Measurements from ENCODE around the gene RFLNA.

RFLNA gene

DNA sequence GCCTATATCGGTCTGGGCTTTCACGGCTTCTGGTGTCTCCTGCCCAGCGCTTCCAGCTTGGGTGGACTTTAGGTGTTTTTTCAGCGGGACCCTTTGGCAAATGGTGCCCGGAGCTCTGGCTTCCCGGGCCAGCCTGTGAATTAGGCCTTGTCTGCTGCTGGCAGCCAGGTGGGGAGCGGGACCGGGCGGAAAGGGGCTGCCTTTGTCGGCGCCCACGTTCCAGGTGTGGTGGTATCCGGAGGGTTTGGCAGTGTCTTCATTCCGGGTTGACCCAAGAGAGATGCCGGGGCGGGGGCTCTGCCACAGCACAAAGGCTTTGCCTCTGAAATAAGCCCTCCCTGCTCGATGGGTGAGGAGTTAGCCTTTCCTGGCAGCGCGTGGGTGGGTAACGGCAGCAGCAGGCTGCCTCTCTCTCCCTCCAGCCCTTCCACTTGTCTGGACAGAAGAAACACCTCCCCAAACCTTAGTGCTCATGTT lies 9.5 kb downstream of the RFLNA start:
- DNase-seq, result no peak

DNA sequence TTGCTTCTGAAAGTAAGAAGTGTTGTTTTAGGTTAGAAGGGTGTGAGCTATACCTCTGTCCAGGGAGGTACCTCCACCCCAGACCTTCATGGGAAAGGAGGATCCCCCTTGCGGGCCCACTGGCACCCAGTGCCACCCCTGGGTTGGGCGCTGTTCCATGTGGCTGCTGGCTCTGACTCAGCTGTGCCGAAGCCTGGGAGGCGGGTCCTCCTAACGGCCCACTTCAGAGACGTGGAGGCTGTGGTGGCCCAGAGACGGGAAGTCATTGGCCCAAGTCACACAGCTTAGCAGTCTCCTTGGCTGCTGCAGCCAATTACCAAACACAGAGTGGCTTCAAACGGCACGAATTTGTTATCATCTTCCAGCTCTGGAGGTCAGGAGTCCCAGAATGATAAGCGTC lies 10.2 kb downstream of the RFLNA start:
- DNase-seq, result no peak

DNA sequence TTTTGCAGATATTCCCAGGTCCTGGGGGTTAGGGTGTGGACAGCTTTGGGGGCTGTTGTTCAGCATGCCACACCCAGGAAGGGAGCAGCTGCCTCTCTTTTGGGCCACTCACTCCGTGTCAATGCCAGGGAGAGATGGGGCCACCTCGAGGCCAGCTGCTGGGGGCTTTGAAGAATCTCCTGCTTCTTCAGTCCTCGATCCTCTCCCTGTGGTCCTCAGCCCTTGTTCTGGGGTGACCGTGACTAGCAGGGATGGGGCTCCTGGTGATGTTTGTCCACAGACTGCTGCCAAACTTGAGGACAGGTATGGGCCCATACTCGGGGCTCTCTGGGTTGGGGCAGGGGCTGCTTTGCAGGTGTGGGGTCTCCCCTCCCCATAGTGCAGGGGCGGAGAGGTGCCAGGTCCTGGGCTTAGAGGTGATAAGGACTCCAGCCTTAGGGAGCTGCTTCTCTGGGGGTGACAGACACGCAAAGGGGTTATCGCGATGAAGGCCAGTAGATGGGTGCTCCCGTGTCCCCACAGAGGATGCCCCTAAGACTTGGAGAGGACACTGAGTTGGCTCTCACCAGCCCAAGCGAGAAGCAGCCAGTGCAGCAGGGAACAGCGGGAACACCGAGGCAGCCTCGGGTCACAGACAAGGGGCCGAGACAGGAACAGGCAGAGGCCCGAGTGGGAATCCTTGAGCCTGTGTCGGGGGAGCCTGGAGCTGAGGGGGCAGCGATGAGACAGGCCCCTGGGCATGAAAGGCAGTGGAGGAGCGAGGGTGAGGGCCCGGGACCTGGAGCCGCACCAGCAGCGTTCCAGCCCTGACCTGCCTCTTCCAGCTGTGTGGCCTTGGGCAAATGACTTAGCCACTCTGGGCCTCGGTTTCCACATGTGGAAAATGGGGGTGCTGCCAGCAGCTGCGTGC lies 11.1 kb downstream of the RFLNA start:
- no peak for DNase-seq

DNA sequence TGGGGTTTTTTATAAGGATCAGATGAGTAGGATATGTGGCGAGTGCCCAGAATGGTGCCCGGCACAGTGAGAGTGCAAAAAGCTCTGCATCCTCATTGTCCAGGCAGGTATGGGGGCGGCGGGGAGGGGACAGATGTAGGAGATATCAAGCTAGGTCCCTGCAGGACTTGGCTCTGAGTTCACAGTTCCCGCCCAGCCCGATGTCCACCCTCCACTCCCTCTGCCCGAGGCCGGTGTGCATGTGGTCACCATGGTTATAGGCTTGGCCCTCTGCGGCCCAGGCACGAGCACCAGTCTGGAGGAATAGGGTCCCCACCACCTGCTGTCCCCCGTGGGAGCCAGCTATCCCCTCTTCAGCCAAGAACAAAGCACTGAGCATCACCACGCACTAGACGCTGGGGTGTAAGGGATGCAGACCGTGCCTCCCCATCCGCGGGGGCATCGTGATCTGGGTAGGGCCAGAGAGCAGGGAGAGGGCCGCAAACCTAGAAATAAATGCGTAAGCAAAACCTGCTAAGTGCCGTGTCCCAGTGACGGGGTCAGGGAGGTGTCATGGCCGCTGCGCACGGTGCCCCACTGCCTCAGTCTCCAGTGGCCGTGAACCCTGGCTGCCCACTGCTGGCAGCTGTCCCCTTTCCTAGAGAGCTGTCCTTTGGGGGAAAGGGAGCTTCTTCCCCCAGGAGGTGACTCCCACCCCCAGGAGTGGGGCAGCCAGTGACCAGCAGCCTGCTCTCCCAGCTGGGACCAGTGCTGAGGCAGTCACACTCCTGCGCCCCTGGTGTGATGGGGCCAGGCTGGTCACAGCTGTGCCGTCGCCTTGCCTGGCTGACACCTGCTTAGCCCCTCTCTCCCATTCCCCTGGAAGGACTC lies 12.0 kb downstream of the RFLNA start:
- DNase-seq, result no peak

DNA sequence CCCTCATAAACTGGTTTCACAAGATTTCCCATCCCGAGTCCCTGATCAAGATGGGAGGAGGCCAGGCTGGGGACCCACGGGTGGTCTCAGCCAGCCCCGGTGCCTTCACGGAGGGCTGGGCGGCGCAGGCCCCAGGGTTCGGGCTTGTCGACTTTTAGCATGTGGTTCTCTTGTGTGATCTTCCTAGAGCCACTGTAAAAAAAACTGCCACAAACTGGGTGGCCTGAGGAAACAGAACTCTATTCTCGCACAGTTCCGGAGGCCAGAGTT lies 12.6 kb downstream of the RFLNA start:
- DNase-seq, result no peak

DNA sequence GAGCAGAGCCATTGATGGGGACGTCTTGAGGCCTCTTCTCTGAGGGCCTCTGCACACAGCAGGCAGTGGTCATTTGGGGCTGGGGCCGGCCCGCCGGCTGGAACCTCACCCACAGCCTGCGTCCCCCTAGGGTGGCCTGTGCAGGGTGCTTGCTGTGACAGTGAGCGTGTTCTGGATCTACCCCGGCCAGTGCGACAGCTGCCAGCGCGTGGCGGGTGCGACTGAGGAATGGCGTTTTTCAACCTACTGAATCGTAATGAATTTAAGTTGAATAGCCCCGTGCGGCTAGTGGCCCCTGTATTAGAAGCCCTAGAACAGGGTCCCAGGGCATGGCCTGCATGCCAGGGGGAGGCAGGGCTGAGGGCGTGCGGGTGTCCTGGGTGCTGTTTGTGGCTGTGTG lies 13.8 kb downstream of the RFLNA start:
- no peak for DNase-seq

DNA sequence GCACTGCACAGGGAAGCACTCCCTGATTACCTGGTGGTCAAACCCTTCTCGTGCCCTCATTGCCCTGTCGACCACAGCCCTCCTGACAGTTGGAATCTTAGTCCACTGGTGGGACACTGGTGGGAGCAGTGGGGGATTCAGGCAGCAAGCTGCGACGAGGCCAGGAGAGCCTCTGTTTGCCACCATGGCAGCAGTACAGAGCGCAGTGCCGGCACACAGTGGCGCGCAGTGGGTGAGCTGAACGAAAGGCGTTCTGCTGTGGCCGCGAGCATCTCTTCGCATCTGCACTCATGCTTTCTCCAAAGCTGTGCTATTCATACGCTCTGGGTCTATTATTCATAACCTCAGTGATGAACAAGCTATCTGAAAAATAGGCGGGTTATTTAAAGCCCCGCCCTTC lies 14.3 kb downstream of the RFLNA start:
- no peak for DNase-seq

DNA sequence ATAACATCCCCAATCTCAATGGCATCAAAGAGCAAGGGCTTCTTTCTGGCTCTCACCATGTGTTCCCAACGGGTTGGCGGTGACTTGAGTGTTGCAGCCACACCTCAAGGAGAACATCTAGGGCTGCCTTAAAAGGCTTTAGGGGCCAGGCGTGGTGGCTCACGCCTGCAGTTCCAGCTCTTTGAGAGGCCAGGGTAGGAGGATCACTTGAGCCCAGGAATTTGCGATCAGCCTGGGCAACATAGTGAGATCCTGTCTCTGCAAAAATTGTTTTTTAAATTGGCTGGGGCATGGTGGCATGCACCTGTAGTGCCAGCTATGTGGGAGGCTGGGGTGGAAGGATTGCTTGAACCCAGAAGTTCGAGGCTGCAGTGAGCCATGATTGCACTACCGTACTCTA lies 14.9 kb downstream of the RFLNA start:
- no peak for DNase-seq

DNA sequence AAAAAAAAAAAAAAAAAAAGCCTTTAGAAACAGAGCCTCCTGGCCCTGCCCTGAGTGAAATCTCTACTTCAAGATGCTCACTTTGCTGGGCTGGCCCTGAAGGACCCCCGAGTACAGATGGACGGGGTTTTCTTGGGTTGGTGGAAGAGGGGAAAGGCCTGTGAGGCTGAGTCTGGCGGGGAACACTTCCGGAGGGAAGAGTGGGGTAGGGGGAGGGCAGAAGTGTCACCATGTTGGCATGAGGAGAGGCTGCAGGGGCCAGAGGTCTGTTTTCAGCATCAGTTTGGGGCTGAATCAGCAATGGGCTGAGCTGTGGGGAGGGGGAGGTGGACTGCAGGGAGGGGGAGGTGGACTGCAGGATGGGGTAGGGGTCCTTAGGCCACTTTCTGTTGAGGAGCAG lies 15.3 kb downstream of the RFLNA start:
- DNase-seq, result no peak

DNA sequence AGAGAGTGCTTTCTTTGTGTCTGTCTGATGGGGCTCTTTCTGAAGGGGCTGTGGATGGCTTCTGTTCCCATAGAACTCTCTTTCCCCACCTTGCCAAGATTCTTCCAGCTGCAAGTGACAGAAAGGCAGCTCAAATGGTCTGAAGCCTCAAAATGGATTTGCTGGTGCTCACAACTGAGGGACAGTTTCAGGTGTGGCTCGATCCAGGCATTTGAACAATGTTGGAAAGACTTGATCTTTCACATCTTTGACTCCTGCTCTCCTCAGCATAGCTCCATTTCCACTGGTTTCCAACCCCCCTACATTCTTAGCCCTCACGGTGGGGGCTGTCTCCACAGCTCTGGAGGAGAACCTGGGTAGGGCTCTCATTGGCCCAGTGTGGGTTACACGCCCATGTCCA lies 15.9 kb downstream of the RFLNA start:
- no peak for DNase-seq

DNA sequence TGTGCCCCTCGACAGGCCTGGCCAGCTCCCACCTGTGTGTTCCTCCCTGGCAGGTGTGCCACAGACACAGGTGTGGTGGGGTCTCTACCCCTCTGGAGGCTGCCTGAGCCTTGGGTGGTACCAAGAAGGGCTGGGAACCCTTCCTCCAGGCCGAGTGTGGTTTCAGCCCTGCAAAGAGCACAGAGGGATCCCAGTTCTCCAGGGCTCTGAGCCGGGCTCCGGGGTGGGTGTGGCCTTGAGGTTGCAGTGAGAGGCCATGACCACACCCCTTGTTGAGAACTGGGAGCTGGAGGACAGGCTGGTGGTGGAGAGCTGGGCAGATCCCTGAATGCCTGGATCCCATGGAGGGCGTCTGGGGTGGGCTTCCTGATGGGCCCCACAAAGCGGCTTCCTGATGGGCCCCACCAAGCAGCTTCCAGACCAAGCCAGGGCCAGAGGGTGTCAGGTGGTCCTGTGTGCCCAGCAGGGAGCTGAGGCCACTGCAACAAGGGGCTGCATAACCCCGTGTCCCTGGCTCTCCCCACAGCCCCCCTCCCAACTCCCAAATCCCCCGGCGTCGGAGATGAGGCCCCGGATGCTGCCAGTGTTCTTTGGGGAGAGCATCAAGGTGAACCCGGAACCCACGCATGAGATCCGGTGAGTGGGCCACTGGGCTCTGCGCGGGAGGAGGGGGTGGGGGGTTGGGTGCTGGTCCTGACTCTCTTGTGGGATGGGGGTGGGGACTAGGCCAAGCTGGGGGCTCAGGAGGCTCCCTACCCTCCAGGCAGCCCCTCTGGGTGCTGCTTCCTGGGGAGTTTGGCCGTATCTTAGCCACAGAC lies 16.6 kb downstream of the RFLNA start:
- DNase-seq, result no peak

DNA sequence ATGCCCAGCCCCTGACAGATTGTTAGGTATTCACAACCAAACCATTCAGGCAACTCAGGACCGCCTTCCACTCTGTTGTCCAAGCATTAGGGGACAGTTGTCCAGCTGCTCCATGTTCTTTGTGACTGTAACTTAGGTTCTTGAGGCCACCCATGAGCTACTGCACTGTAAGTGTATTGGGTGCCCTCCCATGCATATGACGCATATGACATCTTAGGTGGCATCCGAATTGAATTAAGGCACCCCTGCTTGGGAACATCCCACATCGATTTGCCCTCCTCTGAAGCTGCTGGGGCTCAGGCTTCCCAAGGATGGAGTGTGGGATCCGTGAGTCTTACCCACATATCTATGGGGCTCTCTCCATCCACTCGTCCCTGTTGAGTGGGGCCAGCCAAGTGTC lies 17.7 kb downstream of the RFLNA start:
- no peak for DNase-seq

DNA sequence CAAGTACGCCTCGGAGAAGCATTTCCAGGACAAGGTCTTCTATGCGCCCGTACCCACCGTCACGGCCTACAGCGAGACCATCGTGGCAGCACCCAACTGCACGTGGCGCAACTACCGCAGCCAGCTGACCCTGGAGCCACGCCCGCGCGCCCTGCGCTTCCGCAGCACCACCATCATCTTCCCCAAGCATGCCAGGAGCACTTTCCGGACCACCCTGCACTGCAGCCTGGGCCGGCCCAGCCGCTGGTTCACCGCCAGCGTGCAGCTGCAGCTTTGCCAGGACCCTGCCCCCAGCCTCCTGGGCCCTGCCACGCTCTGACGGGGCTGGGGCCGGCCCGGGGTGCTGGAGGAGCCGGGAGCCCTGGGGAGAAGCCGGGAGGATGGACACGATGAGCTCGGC lies 19.3 kb downstream of the RFLNA start:
- DNase-seq, result no peak

DNA sequence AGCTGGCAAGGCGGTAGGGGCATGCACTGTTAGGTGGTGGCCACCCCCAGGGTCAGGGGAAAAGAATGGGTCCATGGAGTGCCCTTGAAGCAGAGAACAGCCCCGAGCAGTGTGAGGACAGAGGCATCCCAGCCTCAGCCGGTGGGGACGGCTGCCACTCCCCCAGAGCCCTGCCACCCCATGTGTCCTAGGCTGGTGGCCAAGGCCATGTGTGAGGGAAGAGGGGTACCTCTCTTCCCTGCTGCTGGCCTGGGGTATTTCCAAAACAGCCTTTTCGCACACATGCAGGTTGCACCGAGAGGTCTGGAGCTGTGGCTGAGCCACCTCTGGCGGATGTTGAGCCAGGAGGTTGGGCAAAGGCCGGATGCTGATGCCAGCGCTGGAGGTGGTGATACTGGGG lies 19.9 kb downstream of the RFLNA start:
- no peak for DNase-seq

DNA sequence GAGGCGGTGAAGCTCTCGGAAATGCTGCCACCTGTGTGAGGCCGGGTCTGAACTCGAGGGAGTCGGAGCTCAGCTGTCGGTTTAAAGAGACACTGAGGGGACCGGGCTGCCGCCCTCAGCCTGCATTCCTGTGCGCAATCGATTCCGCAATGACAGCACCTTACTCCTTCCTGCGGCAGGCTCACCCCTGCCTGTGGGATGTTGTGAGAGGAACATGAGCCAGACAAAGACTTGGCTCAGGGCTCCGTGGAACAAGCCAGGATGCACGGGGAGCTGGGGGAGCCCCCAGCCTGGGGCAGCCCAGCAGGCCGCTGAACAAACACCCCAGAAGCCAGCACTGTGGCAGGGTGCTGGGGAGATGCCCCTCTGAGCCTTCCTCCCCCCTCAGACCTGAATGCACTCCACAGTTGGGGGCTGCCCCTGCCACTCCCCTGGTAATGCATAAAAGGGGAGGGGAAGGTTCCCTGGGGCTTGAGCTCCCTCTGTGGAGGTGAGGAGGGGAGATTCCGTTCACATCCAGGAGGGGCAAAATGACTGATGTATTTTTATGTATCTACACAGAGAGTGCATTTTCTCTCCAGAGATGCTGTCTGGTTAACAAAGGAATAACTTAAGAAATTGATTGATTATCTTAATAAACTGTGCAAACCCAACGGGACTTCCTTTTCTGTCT lies 20.6 kb downstream of the RFLNA start:
- DNase-seq, result no peak

DNA sequence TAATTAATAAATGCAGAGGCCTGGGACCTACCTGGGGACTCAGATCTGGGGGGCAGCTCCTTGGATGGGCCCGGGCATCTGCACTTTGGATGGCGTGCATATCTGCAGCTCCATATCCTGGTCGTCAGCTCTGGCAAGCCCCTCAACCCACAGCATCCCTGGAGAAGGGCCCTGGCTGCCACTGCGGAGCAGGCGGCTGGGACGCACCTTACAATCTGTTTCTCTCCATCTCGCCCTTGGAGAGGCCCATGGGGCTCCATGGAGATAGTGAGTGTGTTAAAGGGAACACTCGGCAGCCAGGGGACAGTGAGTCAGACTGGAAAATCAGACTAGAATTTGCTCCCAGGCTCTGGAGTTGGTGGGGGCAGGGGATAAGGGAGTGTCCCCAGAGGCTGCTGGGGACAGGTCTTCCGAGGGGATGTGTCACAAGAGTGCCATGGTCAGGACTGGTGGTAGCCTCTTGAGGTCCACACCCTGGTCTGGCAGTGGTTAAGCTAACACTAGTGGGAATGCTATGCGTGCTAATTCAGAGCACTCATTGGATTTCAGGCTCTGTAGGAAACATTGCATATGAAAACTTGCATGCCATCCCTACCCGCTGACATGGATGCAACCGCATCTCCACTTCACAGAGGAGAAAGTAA lies 21.5 kb downstream of the RFLNA start:
- no peak for DNase-seq

DNA sequence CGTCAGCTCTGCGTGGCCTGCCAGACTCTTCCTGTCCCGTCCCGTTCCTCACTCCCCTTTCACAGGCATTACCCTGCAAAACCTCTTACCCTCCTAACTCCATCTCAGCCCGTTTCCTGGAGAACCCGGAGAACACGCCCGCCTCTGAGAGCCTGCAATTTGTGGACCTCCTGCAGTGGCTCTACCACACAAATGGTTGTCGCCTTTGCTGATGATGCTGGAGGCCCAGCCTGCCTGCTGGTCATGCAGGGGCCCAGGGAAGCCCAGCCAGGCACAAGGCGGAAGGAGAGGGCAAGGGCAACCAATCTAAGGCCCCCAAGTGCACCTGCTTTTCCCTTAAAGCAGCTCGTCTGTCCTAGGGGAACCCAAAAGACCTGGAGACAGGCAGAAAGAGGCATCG lies 22.5 kb downstream of the RFLNA start:
- DNase-seq, result no peak

DNA sequence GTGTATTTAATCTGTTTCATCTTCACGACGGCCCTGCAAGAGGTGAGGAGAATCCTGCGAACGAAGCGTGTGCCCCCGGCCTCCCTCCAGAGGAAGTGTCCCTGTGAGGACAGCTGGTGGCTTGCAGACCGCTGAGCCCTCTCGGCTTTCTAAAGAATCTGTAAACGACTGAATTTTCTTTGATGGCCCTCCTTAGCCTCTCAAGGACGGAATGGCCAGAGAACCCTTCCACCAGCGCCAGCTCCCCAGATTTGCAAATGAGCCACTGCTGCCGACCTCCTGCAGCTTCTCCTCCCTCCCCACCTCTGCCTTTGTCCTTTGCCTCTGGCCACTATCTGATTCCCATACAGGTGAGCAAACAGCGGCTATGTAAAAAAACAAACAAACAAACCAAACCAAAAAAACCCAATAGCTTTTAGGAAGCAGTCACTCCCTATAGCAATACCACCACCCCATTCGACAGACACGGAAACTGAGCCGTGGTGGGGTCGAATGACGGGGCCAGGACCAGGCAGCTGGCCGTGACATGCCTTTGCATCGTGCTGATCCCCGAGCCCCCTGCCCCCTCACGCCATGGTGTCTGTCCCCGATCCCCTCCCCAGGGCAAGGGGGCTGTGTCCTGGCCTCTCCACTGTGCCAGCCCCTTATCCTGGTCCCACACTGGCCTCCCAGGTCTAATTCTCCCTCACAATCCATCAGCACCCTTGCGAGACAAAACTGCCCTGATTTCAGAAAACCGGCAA lies 23.6 kb downstream of the RFLNA start:
- DNase-seq, result no peak

DNA sequence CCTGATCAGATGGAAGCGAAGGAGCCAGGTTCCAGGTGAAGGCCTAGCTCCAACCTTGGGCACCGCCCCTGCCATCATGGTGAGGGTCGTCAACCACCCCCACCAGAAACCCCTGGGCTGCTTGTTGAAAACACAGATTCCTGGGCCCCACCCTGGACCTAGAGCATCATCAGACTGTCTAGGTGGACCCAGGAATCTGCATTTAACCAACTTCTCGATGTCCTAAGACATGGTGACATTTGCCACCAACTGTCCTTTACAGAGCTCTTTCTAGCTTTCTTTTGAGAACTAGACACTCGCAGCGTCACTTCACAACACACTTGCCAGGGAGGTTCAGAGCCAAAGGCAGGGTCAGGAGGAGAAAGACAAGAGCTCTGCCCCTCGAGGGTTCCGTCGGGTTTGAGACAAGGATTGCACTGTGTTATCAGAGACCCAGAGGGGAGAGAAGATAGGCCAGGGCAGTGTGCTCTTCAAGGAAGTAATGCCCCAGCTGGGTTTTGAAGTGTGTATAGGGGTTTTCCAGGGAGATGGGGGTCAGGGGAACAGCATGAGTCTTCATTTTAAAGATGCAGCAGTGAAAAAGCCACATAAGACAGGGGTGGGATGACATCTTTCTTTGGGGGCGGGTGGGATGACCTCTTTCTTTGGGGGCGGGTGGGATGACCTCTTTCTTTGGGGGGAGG lies 24.6 kb downstream of the RFLNA start:
- no peak for DNase-seq

DNA sequence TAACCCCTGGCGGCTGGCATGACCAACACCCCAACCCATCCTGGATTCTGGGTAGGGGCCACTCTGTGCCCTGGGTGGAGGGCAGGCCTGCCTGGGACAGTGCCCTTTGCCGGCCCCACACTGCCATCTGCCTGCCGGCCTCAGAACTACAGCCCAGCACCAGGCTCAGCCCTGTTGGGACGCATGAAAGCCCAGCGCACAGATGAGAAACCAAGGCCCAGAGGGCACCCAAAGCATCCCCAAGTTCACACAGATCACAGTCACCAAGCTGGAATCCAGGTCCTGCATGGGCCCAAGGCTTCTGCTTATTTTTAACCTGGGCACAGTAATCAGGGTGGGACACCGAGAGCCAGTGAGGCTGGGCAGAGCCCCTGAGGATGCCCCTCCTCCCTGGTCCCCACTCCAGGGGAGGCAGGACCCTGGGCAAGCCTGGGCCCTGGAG lies 26.2 kb downstream of the RFLNA start:
- DNase-seq, result peak; percentile 82
